Body of pancreas (tissue), 4 donors: ENCODE measurements around the gene JCHAIN. TPM values are rescaled to one million over a fixed set of nuclear protein-coding genes. Genes with fewer than 3 reads are reported as not detected.
A peak's percentile ranks its signal among the peaks of the same experiment; 100 is the strongest.

Source experiments
- ATAC-seq: fragments of 150-250 bp; one replicate; pipeline ENCODE4 v1.9.1; 2016
- DNase-seq, 4 donors: peaks; one replicate each; pipeline ENCODE4 v3.0.0-alpha.2; 2019
- H3K27ac ChIP-seq, 4 donors: fragments of 200-600 bp; sonication (generic); 1 replicate in 3 of 4; 2 replicates in 1 of 4; pipeline versions ENCODE4 v1.5.1 to v1.6.1; 2016 to 2019; ENCODE audit warnings: mild to moderate bottlenecking in 1 of 4, mixed read lengths in 1 of 4, moderate library complexity in 1 of 4
- H3K27me3 ChIP-seq, 2 donors: fragments of 200-600 bp; sonication (generic); one replicate each; pipeline ENCODE4 v1.6.0; 2016; ENCODE audit warnings: mild to moderate bottlenecking in 1 of 2
- H3K36me3 ChIP-seq, 2 donors: fragments of 200-600 bp; sonication (generic); replicated peaks in 1 of 2; 2 replicates each; pipeline ENCODE4 v1.5.1; 2016; ENCODE audit warnings: low read depth in 2 of 2; ENCODE audit not compliant: insufficient read depth in 1 of 2
- H3K4me1 ChIP-seq: fragments of 200-600 bp; sonication (generic); one replicate; pipeline ENCODE4 v1.6.0; 2016
- H3K4me3 ChIP-seq, 2 donors: fragments of 200-600 bp; sonication (generic); 1 replicate in 1 of 2; 2 replicates in 1 of 2; pipeline ENCODE4 v1.5.1; 2016 to 2019
- H3K9me3 ChIP-seq, 3 donors: fragments of 200-600 bp; sonication (generic); 1 replicate in 2 of 3; 2 replicates in 1 of 3; pipeline ENCODE4 v1.5.1; 2016
- CTCF ChIP-seq, 7 experiments: fragments of 450-650 bp in 4 of 7; fragments of 200-600 bp in 3 of 7; sonication (generic) in 3 of 7; IDR thresholded peaks; one replicate each; pipeline ENCODE4 v1.5.1; 2016 to 2019; ENCODE audit warnings: antibody characterized with exemption in 7 of 7
- POLR2A ChIP-seq, 3 donors: fragments of 450-650 bp; IDR thresholded peaks; one replicate each; pipeline ENCODE4 v1.6.1; 2016; ENCODE audit warnings: antibody characterized with exemption in 3 of 3, mild to moderate bottlenecking in 2 of 3
- WGBS, 2 donors: methylation state at CpG; one replicate each; pipeline ENCODE4 v1.1.5; 2017; 5-methylcytosine and 5-hydroxymethylcytosine counted together
- intact Hi-C: fragments of 100-400 bp; cut with DNase I; formaldehyde crosslinking; loops from one replicate; pipeline ENCODE4 v1.15.1; 2023
- total RNA-seq, 2 donors: library from RNA; depleted of rRNA; stranded (reverse); fragments of >200 nt; gene quantifications; one replicate each; pipeline ENCODE4 v1.1.0, GENCODE V29; 2016

JCHAIN gene
- total RNA-seq, 2 donors from 2014 or later: 13.2 to 27.7 TPM

GRCh38 chr4:70629469-70630090 is 36.7 kb downstream of the JCHAIN start:
- H3K27me3 ChIP-seq: no peaks in the 10 kb centered on the region
- 88 to 89% methylated on average over 1 of the region's 1 CpG for WGBS, 2 donors
- no peaks in the 10 kb centered on the region for H3K9me3 ChIP-seq
- TF ChIP-seq CTCF (IDR thresholded peaks at IDR 0.05) (no peak), POLR2A (IDR thresholded peaks at IDR 0.05) (no peak)
- H3K36me3 ChIP-seq: no peaks in the 10 kb centered on the region
- H3K4me1 ChIP-seq: peaks cover 7% of the 10 kb centered on the region
- DNase-seq (no peak), ATAC-seq (no peak)
- intact Hi-C loops: no loop called here
- H3K4me3 ChIP-seq: no peak overlapping the region
- H3K27ac ChIP-seq: no peak overlapping the region

GRCh38 chr4:70628444-70628843 is 37.9 kb downstream of the JCHAIN start, which contains the start of gene ENAM:
Gene ENAM, plus strand, starts transcription at chr4:70628744. Its CDS starts 757 bp downstream, at chr4:70629501.
- Histone ChIP-seq H3K36me3 (no peaks in the 10 kb centered on the region), H3K9me3 (no peaks in the 10 kb centered on the region), H3K27me3 (no peaks in the 10 kb centered on the region), H3K4me3 (no peak within 1 kb of the TSS), H3K27ac (no peak within 1 kb of the TSS), H3K4me1 (peaks cover 3% of the 10 kb centered on the region)
- no peak for TF ChIP-seq CTCF (IDR thresholded peaks at IDR 0.05)
- no peak for TF ChIP-seq POLR2A (IDR thresholded peaks at IDR 0.05)
- WGBS, 2 donors: 66 to 83% methylated on average over 2 of the region's 2 CpGs
- ATAC-seq (no peak), DNase-seq (no peak)
- intact Hi-C loops: no loop called here

GRCh38 chr4:70627620-70628019 is 38.7 kb downstream of the JCHAIN start:
- Histone ChIP-seq H3K27me3 (no peaks in the 10 kb centered on the region), H3K27ac (no peak overlapping the region), H3K4me1 (peaks cover 3% of the 10 kb centered on the region), H3K4me3 (no peak overlapping the region), H3K36me3 (no peaks in the 10 kb centered on the region), H3K9me3 (no peaks in the 10 kb centered on the region)
- DNase-seq: no peak
- TF ChIP-seq CTCF (IDR thresholded peaks at IDR 0.05) (no peak), POLR2A (IDR thresholded peaks at IDR 0.05) (no peak)
- no peak for ATAC-seq
- intact Hi-C loops: no loop called here
- 64 to 65% methylated on average over 1 of the region's 1 CpG for WGBS, 2 donors

GRCh38 chr4:70624226-70624793 is 42.0 kb downstream of the JCHAIN start:
- intact Hi-C loops: no loop called here
- Histone ChIP-seq H3K36me3 (no peaks in the 10 kb centered on the region), H3K27ac (peak overlapping the region in 1 of 4 donors; percentile 47), H3K4me3 (no peak overlapping the region), H3K9me3 (no peaks in the 10 kb centered on the region), H3K4me1 (no peaks in the 10 kb centered on the region), H3K27me3 (no peaks in the 10 kb centered on the region)
- TF ChIP-seq POLR2A (IDR thresholded peaks at IDR 0.05): no peak
- no peak for TF ChIP-seq CTCF (IDR thresholded peaks at IDR 0.05)
- no peak for DNase-seq
- no peak for ATAC-seq
- WGBS, 2 donors: 6 to 21% methylated on average over 1 of the region's 1 CpG

GRCh38 chr4:70623323-70623722 is 43.0 kb downstream of the JCHAIN start:
- no peak for DNase-seq
- no peaks in the 10 kb centered on the region for H3K27me3 ChIP-seq
- no peaks in the 10 kb centered on the region for H3K4me1 ChIP-seq
- peak; percentile 30 for ATAC-seq
- H3K27ac ChIP-seq: no peak overlapping the region
- 96% methylated on average over 3 of the region's 3 CpGs for WGBS, 2 donors
- no peak overlapping the region for H3K4me3 ChIP-seq
- H3K9me3 ChIP-seq: no peaks in the 10 kb centered on the region
- H3K36me3 ChIP-seq: no peaks in the 10 kb centered on the region
- intact Hi-C loops: no loop called here
- TF ChIP-seq CTCF (IDR thresholded peaks at IDR 0.05): no peak
- no peak for TF ChIP-seq POLR2A (IDR thresholded peaks at IDR 0.05)
